ENCODE measurements around the gene LATS2. TPM values are rescaled to one million over a fixed set of nuclear protein-coding genes. Genes with fewer than 3 reads are reported as not detected.
"Not testable (repeated sequence)": the region's sequence is repeated elsewhere in the genome, so short reads cannot be mapped to it uniquely, and the experiment has no call there.

Gene LATS2
- total RNA-seq, 1 donor from 2014 or later: 58.3 TPM

DNA sequence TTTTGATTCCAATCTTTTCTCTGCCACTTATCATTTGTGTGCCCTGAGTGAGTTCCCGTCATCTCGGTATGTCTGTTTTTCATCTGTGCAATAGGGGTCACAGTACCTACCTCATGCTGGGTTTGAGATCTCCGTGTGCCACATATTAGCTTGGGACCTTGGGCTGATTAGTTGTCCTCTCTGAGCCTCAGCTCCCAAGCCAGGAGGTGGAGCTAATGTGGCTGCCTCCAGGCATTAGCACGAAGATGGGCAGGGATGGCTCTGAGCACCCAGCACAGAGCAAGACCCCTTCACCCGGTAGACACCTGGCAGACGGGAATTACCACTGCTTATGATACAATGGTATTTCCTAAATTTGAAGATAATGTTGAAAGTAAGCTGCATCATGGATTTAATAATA is 123.1 kb downstream of the LATS2 start:
- TF ChIP-seq, protein P1, sequence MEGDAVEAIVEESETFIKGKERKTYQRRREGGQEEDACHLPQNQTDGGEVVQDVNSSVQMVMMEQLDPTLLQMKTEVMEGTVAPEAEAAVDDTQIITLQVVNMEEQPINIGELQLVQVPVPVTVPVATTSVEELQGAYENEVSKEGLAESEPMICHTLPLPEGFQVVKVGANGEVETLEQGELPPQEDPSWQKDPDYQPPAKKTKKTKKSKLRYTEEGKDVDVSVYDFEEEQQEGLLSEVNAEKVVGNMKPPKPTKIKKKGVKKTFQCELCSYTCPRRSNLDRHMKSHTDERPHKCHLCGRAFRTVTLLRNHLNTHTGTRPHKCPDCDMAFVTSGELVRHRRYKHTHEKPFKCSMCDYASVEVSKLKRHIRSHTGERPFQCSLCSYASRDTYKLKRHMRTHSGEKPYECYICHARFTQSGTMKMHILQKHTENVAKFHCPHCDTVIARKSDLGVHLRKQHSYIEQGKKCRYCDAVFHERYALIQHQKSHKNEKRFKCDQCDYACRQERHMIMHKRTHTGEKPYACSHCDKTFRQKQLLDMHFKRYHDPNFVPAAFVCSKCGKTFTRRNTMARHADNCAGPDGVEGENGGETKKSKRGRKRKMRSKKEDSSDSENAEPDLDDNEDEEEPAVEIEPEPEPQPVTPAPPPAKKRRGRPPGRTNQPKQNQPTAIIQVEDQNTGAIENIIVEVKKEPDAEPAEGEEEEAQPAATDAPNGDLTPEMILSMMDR (IDR thresholded peaks at IDR 0.05): no peak
- H3K27ac Mint-ChIP-seq (ENCODE audit: unreplicated experiment): no peak overlapping the region
- peaks cover 1% of the 10 kb centered on the region for H3K4me1 Mint-ChIP-seq (ENCODE audit: unreplicated experiment)
- no peaks in the 10 kb centered on the region for H3K9me3 Mint-ChIP-seq (ENCODE audit: unreplicated experiment)
- no peaks in the 10 kb centered on the region for H3K36me3 Mint-ChIP-seq (ENCODE audit: unreplicated experiment)
- H3K4me3 Mint-ChIP-seq (ENCODE audit: unreplicated experiment): no peak overlapping the region
- DNase-seq (ENCODE audit: extremely low spot score, unreplicated experiment): no peak
- peaks cover 8% of the 10 kb centered on the region for H3K27me3 Mint-ChIP-seq (ENCODE audit: unreplicated experiment)

DNA sequence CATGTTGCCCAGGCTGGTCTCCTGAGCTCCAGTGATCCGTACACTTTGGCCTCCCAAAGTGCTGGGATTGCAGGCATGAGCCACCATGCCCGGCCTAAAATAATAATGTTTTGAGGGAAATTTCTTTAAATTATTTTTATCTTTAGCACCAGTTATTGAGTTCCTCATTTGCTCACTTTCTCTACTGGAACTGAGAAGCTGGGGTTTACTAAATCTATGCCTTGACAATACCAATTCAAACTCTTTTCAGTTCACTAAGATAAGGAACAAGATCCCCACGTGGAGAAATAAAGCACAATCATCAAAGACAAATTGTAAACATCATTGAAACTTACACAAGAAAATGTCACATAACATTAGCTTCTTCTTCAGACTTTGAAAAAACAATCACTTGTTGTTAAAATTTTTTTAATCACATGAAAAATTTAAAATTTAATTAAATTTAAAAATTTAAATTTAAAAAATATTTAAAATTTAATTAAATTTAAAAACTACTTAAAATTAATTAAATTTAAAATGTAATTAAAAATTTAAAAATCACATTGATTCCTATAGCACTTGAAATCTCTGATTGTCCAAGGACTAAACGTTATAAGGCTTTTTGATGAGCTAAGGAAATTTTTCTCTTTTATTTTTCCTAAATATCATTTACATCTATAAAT is 133.7 kb downstream of the LATS2 start:
- Mint-ChIP-seq H3K4me3 (ENCODE audit: unreplicated experiment) (no peak overlapping the region), H3K27ac (ENCODE audit: unreplicated experiment) (no peak overlapping the region), H3K9me3 (ENCODE audit: unreplicated experiment) (no peaks in the 10 kb centered on the region), H3K36me3 (ENCODE audit: unreplicated experiment) (no peaks in the 10 kb centered on the region), H3K27me3 (ENCODE audit: unreplicated experiment) (peaks cover 6% of the 10 kb centered on the region), H3K4me1 (ENCODE audit: unreplicated experiment) (peaks cover 1% of the 10 kb centered on the region)
- DNase-seq (ENCODE audit: extremely low spot score, unreplicated experiment): no peak
- TF ChIP-seq, protein P1 (IDR thresholded peaks at IDR 0.05): no peak

DNA sequence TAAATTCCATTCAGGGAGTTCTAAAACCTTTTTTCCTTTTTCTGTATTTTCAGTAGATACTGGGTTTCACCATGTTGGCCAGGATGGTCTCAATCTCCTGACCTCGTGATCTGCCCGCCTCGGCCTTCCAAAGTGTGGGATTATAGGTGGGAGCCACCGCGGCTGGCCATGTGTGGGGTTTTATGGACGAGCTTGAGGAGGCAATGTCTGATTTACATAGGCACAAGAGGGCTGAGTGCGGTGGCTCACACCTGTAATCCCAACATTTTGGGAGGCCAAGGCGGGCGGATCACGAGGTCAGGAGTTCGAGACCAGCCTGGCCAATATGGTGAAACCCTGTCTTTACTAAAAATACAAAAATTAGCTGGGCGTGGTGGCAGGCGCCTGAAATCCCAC is 136.0 kb downstream of the LATS2 start:
- not testable (repeated sequence) for H3K4me3 Mint-ChIP-seq (ENCODE audit: unreplicated experiment); DNase-seq (ENCODE audit: extremely low spot score, unreplicated experiment); H3K27ac Mint-ChIP-seq (ENCODE audit: unreplicated experiment); H3K4me1 Mint-ChIP-seq (ENCODE audit: unreplicated experiment); H3K9me3 Mint-ChIP-seq (ENCODE audit: unreplicated experiment); H3K36me3 Mint-ChIP-seq (ENCODE audit: unreplicated experiment); H3K27me3 Mint-ChIP-seq (ENCODE audit: unreplicated experiment)

DNA sequence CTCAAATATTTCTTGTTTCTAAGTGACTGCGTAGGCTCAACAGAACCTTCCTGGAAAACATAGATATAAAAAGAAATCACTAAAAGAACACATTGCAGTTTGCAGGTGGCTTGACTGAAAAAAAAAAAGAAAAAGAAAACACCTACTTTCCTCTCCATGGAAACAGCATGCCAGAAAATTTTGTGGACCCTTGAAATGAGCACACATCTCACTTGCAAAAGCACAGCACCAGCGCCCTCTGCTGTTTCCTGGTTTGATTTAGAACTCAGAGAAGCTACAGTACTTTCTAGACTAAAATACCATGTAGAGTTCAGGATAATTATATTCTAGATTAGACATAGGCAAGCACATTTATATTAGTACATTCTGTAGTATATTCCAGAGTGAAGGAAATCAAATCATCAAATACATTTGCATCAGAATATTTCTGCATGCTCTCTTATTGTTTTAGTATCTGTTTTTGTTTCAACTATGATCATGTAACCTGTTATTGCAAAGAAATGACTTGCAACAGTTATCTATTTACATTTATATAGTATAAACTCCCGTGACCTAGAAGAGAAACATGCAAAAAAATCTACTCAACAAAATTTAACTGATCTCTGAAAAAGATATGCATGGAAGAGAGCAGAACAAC is 136.5 kb downstream of the LATS2 start:
- TF ChIP-seq, protein P1 (IDR thresholded peaks at IDR 0.05): peak; percentile 88
- no peaks in the 10 kb centered on the region for H3K36me3 Mint-ChIP-seq (ENCODE audit: unreplicated experiment)
- DNase-seq (ENCODE audit: extremely low spot score, unreplicated experiment): peak; percentile 88
- H3K9me3 Mint-ChIP-seq (ENCODE audit: unreplicated experiment): no peaks in the 10 kb centered on the region
- peaks cover 1% of the 10 kb centered on the region for H3K4me1 Mint-ChIP-seq (ENCODE audit: unreplicated experiment)
- H3K4me3 Mint-ChIP-seq (ENCODE audit: unreplicated experiment): no peak overlapping the region
- peaks cover 9% of the 10 kb centered on the region for H3K27me3 Mint-ChIP-seq (ENCODE audit: unreplicated experiment)
- no peak overlapping the region for H3K27ac Mint-ChIP-seq (ENCODE audit: unreplicated experiment)

DNA sequence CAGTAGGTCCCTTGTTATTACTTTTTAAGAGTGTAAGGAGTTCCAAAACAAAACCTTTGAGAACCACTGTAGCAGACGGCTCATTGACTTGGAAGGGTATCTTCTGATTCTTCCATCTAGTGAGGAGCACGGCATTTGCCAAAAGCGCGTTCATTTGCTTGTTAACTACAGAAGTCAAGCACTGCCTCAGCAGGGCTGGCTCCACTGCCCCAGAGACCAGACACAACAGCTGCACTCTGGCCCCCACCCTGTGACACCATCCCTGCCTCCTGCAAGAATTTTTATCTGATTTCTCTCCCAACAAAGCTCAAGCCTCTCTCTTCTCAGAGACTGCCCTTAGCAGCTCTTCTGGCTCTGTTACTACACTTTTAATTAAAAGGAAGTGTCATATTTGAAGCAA is 138.1 kb downstream of the LATS2 start:
- H3K27me3 Mint-ChIP-seq (ENCODE audit: unreplicated experiment): peaks cover 9% of the 10 kb centered on the region
- DNase-seq (ENCODE audit: extremely low spot score, unreplicated experiment): no peak
- H3K27ac Mint-ChIP-seq (ENCODE audit: unreplicated experiment): no peak overlapping the region
- TF ChIP-seq, protein P1 (IDR thresholded peaks at IDR 0.05): no peak
- no peaks in the 10 kb centered on the region for H3K9me3 Mint-ChIP-seq (ENCODE audit: unreplicated experiment)
- peaks cover 1% of the 10 kb centered on the region for H3K4me1 Mint-ChIP-seq (ENCODE audit: unreplicated experiment)
- no peak overlapping the region for H3K4me3 Mint-ChIP-seq (ENCODE audit: unreplicated experiment)
- no peaks in the 10 kb centered on the region for H3K36me3 Mint-ChIP-seq (ENCODE audit: unreplicated experiment)

Other genes with a start within 250 kb of the LATS2 start
- 13.9 and 15.3 TPM in 2 replicates for gene XPO4, start 158.8 kb downstream of the LATS2 start, total RNA-seq
- gene SAP18, start 78.5 kb upstream of the LATS2 start, total RNA-seq: 194 and 219 TPM in 2 replicates
- 4.0 and 4.2 TPM in 2 replicates for gene SKA3, start 115.0 kb upstream of the LATS2 start, total RNA-seq
- 15.1 and 16.1 TPM in 2 replicates for gene MRPL57, start 115.1 kb upstream of the LATS2 start, total RNA-seq

Data from osteocyte (in vitro differentiated cells).